ENCODE measurements around the gene FGGY.
A peak's percentile ranks its signal among the peaks of the same experiment; 100 is the strongest.
"Not testable (repeated sequence)": the region's sequence is repeated elsewhere in the genome, so short reads cannot be mapped to it uniquely, and the experiment has no call there.

Gene FGGY

DNA sequence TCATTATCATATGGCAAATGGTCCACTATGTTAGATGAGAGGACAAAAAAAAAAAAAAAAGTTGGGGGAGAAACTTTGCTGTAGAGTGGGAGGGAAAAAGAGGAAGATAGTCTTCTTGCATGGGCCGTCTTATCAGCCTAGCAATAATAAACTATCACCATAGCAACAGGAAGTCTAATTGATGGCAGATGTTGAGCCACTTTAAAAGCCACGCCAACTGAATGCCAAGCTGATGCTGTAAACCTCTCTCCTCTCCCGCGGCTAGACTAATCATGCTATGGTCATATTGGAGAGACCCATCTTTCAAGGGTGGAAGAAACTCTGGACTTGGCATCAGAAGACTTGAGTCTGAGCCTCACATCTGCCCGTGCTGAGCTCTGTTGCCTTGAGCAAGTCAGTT, 395.7 kb downstream of the FGGY start:
- peak; percentile 82 for DNase-seq

DNA sequence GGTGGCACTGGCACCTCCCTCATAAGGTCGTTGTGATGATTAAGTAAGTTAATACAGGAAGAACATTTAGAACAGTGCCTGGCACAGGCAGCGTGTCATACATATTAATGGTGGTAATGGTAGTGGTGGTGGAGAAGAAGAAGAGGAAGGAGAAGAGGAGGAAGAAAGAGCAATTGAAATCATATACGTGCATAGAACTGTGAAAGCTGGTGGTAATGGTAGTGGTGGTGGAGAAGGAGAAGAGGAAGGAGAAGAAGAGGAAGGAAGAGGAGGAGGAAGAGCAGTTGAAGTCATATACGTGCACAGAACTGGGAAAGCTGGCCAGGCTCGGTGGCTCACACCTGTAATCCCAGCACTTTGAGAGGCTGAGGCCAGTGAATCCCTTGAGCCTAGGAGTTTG, 396.5 kb downstream of the FGGY start:
- peak; percentile 28 for DNase-seq

DNA sequence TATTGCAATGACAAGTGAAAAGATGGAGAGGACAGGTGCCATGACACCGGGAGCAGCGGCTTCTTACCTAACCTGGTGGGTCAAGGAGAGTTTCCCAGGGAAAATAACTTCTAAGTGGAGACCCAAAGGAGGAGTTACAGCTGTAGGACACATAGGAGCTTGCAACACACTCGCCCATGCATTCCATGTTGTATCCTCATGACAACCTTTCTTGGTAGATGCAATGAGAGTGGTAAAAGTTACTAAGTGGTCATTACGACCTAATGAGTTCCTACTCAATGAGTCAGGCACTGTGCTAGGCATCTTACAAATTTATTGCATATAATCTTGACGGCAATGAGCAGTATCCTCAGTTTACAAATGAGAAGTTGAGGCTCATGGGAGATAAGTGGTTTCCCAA, 398.4 kb downstream of the FGGY start:
- DNase-seq: peak; percentile 33

DNA sequence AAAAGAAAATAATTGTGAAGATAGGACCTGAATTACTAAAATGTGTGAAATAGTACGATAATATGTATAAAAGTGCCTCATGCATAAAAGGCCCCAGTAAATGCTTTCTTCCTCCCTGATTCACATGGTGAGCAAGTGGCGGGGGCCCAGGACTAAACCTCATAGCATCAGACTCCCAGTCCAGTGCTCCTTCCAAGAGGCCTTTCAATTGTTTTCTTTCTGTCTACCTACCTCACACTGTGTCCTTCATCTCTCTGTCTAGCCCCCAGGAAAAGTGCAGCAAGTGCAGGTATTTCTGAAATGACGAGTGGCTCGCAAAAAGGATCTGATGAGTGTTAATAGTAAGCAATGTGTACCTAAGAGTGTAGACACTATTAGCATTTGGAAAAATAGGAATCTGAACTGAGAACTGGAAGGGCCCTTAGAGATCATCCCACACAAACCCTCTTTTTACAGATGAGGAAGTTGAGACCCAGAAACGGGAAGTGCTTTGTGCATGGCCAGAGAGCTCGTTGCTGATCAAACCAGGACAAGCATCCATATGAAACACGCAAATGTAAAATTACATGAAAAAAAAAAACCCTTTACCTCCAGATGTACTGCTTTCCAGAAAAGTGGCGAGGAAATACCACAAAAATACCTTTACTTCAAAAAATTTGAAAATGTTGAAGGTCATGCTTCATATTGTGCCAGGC, 399.7 kb downstream of the FGGY start:
- peak; percentile 92 for DNase-seq

DNA sequence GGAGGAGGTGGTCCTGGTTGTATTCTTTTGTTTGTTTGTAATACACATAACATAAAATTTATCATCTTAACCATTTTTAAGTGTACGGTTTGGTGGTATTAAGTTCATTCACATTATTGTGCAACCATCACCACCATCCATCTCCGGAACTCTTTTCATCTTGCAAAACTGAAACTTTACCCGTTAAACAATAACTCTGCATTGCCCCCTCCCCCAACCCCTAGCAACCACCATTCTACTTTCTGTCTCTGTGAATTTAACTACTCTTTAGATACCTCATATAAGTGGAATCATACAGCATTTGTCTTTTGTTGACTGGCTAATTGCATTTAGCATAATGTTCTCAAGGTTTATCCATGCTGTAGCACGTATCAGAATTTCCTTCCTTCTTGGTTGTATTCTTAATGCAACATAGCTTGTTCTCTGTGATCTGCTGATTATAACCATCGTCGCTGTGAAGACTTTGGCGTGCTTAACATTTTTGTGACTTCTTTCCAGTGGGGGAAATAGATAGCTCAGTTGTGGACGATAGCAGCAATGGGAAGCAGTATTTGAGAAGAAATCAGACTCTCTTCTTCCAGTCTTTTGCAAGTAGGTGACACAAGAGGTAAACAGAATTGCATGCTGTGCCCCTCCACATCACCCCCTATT, 400.4 kb downstream of the FGGY start:
- DNase-seq: peak; percentile 59

DNA sequence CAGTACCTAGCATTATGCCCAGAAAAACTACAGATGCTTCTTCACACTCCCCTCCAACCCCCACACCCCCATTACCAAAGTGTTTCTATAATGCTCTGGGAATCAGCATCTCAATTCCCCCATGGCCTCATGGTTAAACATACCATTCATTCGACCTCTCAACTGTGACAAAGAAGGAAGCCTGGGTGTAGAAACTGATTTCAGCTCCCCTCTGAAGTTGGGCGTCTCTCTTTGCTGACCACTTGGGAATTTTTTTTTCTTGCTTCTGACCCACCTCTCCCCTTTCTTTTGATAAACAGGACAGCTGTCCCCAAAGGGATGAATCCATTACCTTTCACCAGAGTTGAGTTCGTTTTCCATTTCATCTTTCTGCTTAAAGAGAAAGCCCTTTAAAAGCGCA, 401.5 kb downstream of the FGGY start:
- DNase-seq: peak; percentile 44

DNA sequence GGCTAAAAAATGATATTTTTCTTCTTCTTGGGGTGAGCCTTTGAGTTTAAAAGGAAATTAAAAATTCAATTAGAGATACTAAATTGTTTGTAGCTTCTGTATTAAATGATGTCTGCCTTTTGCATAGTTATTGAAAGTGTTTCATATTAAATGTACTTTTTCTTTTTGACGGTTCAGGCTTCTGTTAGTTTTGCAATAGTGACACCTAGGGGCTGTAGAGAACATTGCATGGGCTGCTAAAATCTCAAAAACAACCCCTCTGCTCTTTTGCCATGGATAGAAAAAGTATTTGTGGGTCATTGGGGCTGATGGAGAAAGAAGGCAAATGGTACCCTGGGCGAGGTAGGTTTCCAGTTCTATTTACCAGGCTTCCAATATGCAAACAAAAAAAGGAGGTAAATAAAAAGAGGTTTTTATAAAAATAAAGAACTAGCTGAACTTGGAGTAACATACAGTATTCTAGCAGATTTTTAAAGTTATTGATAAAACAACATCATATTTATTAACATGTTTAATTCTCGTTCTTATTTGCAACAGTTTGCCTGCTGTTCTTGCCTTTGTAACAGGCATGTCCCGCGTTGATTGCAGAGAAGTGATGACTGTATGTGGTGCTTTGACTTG, 402.4 kb downstream of the FGGY start:
- DNase-seq: peak; percentile 60

DNA sequence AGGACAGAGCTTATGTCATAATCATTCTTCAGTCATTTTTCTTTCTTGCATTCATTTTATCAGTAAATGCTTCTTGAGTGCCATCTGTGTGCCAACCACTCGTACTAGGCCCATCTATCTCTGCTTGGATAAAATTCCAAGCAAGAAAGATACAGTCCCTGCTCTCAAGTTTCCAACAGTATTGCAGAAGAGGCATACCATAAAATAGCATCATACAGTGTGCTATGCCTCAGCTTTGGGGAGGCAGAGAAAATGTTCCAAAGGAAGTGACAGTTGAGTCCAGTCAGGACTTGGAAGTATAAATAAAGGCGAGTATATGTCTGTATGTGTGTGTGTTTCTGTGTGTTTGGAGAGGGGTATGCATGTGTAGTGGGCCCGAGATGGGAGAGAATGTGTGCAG, 404.5 kb downstream of the FGGY start:
- DNase-seq: no peak

DNA sequence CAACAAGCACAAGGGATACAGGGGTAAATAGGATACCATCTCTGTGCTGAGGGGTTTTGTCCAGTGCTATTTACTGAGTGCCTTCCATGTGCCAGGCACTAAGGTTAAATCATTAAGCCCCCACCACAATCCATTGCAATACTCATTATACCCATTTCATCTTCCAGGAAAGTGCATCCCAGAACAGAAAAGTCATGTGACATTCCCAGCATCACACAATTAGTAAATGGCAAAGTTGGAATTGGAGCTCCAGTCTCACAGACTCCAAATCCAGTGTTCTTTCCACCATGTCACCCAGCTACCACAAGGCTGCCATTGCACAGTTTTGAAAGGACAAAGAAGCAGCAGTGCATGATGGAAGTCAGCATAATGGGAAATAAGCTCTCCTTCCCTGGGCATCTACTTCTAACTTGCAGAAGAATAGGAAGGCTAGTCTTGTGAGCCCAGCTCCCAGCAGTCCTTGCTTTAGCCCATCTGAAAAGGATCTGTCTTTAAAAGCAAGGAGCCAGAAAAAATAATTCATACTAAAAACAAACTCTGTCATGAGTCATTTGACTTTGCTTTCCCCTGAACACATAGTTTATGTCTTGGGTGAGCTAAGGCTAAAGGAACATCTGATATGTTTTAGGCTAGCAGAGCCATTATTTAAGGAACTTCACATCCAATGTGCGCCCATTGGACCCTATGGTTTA, 406.5 kb downstream of the FGGY start:
- no peak for DNase-seq

DNA sequence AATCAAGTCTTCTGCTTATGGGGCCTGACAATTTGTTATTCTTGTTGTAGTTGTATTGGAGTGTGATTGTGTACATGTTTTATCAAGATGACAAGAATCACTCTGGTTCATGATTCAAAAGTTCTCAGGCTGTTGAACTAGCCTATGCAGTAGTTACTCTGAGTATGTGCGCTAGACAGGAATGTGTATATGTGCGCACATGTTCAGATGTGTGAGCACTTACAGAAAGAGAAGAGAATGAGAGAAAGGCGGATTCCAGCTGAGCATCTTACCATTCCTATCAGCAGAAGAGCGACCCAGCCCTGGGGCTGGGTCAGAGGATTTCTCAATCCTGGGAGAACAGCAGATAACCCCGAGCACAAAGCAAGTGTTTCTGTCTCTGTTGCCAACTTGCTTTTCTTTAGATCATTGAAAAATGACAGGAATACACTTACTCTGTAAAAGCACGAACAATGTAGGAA, 407.1 kb downstream of the FGGY start:
- no peak for DNase-seq

DNA sequence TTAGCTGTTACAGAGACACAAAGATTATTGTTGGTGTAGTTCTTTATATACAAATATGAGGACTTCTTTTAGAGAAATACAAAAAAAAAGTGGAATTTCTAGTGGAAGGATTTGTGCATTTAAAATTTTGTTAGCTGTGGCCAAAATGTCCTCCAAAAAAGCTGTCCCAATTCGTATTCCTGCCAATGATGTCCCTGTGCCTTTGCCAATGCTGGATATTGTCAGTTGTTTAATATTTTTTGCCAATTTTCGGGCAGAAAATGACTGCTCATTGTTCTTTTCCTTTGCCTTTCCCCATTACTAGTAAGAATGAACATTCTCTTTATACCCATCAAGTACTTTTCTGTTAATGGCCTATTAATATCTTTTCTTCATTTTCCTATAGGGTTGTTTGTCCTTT, 407.8 kb downstream of the FGGY start:
- DNase-seq: no peak

DNA sequence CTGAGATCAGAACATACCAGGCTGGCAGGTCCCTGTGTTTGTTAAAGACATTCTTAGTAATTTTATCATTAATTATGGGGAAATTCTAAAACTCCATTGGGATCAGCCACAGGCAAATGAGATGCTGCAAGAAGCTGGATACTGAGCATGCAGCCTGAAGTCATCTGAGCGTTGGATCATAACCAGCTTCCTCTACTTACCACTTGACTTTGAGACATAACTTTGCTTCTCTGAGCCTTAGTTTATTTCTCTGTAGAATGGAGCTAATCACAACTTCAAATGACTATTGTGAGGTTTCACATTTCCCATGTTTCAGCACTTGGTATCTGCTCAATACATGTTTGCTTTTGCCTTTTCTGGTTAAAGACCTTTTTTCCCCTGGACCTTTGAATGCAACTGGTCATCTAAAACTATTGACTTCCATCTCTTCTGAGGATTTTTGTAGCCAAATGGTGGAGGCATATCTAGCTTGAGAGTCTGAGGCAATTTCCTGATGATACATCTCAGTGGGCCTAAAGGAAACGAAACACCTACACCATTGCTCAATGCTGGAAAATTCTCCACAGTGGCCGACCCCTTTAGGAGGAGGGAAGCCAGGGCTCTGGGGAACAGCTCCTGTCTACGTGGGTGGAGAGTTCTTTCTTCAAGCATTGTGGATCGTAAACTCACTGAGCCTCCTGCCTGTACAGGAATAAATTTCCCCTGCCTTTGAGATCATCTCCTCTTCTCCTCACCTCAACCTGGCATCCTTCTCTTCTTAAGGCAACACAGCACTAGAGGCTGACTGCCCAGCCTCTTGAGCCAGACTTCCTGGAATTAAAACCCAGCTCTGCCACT, 408.8 kb downstream of the FGGY start:
- peak; percentile 96 for DNase-seq

DNA sequence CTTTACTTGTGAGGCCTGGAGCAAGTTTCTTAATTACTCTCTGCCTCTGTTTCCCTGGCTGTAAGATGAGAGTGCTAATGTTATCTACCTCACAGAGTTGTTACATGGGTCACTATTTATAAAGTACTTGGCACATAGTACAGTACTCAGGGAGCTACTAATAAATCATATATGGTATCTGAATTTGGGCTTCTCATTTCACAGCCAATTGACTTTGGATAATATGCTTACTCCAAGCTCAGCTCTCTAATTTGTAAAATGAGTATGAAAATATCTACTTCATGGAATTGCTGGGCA, 409.4 kb downstream of the FGGY start:
- DNase-seq: no peak

DNA sequence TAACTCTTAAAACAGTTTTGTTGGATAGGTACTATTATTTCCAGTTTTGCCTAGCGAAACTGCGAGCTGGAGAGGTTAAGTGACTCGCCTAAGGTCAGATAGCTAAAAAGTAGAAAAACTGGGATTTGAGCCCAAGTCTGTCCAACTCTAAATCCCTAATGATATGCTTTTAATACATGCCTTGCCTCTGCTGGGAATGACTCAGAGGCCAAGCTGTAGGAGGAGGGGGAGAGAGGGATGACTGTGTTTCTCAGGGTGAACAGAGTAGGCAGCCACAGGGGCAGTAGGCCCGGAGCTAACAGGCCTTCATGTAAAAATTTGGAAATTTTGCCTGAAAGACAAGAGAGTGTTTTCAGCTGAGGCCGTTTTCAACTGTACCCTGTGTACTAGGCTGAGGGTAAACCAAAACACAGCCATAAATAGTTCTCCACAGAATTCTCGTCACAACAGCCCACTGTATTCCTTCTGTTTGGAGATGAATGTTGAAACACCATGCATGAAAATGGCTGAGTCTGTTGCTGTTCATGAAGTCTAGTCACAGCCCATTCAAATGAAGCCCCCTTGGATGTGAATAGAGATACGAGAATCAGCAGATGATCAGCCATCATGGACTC, 410.4 kb downstream of the FGGY start:
- DNase-seq: peak; percentile 69

DNA sequence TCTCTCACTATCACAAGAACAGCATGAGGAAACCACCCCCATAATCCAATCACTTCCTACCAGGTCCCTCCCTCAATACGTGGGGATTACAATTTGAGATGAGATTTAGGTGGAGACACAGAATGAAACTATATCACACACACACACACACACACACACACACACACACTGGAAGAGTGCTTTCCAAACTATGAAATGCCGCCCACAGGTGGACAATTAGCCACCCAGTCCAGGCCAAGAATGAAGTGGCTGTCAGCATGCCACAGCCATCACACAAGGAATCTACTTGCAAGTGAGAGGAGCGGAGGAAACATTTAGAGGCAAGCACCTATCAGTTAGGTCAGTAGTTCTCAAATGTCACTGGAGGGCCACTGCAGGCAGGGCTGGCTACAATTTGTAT, 412.4 kb downstream of the FGGY start:
- no peak for DNase-seq

DNA sequence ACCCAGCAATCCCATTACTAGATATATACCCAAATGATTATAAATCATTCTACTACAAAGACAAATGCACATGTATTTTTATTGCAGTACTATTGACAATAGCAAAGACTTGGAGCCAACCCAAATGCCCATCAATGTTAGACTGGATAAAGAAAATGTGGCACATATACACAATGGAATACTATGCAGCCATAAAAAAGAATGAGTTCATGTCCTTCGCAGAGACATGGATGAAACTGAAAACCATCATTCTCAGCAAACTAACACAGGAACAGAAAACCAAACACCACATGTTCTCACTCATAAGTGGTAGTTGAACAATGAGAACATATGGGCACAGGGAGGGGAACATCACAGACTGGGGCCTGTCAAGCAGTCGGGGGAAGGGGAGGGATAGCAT, 414.0 kb downstream of the FGGY start:
- DNase-seq: not testable (repeated sequence)

DNA sequence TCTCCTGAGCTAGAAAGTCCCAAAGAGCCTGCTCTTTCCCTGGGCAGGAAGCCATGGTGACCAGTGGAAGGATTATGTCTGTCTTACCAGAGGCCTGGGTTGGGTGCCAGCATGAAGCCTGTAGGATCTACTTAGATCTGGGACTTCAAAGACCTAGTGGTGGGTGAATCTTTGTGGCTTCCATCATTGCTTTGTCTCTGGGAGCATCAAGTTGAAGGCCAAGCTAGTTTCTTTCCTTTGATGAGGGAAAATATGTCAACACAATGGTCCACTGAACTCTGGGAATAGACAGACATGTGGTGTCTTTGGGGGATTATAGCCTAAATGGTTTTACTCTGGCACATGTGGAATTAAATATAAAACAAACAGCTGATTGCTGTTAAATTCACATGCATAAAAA, 417.3 kb downstream of the FGGY start:
- DNase-seq: no peak

DNA sequence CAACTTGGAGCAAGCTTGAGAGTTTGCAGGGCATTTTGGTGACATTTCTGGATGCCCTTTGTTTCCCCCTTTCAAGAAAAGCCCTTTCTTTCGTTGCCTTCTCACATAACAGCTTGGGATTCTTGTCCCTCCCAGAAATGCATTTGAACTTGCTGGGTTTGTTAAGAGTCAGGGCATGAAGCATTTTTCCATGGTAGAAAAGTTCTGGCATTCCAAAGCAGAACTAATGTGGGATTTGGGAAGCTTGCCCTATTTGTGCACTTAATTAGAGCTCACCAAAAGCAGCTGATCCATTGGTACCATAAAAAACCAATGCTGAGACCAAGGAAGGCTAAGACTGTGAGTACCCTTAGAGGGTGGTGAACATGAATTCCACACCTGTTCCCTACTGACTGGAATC, 418.1 kb downstream of the FGGY start:
- no peak for DNase-seq

DNA sequence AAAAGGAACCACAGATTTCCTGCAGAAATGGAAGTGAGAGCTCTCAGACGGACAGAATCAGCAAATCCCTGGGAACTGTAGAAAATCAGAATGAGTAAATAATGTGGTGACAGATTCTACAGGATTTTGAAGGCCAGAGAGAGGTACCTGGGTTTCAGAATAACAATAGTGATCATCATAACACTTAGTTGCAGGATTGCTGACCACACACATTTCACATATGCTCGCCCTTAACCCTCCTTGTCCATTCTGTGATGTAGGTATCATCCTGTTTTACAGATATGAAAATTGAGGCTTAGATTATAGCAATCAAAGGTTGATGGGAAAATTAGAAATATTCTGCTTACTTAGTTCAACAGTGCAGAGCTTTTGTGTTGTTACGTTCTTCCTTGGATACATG, 419.9 kb downstream of the FGGY start:
- no peak for DNase-seq

DNA sequence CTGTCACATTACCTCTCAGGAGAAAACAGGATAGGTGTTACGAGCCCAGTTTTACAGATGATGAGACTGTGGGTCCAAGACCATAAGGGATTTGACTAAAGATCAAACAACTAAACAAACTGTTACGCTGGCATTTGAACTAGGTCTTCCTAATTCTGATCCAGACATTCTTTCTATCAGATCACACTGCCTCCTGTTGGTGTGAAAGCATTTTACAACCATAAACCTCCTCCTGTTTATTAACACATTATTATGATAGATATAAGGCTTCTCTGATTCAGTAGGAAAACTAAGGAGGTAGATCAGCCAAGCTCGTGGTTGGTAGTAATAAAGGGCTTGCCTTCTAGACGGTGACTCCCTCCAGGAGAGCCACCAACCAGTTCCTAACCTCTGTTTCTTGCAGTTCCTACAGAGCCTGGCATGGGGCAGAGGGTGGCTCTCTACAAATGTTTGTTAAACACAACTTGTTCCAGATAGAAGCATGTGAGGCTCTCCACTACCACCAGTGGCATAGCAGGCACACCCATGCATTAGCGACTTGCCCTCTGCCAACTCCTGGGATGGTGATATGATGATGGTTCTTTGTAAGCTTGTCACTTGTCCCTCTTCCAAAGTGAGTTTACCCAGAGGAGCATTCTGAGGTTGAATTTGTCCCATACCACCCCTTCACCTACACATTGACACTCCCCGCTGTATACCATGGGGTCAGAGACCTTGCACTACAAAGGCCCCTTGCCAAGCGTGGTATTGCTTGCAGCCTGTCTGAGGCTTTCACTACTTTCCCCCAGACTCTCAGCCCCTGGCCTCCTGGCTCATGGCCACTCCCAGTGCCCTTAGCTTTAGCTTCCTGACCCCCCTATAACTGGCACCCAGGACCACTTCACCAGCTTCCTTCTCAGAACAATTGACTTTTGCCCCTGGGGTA, 421.4 kb downstream of the FGGY start:
- peak; percentile 51 for DNase-seq

DNA sequence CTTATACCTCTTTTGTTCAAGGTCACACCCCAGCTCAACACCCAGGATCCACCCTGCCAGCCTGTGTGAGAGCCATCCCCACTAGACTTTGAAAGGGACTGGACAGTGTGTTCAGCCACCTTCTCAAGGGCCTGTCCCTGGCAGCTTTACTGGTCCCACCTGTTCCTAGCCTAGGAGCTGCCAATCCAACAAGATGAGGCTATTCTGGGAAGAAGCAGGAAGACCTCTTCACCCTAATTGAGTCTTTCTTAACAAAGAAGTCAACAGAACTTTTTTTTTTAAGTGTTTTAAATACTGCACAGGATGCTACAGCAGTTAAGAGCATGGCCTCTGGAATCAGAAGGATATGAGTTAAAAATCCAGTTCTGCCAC, 422.1 kb downstream of the FGGY start:
- DNase-seq: no peak

All from inflammatory macrophage treated with lipopolysaccharide for 4 hours (primary cell).